ENCODE results near the gene GALNT18. TPM values are rescaled to one million over a fixed set of nuclear protein-coding genes. Genes with fewer than 3 reads are reported as not detected.

The GALNT18 gene
- total RNA-seq, 1 experiment from 2014 or later, result 14.1 TPM

DNA sequence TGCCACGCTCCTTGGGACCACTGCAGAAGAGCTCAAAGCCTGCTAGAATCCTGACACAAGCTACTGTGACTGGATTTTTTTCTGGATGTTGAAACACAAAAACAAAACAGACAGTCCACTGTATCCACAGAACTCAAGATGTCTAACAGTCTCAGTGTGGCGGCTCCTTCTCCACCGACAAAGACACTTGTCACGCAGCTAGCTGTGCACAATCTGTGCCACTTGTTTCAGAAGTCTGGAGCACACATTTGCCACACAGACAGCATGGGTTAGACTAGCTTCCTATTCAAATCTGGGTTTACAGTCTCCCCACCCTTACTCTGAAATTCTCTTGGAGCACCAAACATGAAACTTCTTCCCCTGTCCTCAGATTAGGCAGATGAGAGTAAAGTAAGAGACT, 99.2 kb downstream of the GALNT18 start:
- TF ChIP-seq, protein P1, sequence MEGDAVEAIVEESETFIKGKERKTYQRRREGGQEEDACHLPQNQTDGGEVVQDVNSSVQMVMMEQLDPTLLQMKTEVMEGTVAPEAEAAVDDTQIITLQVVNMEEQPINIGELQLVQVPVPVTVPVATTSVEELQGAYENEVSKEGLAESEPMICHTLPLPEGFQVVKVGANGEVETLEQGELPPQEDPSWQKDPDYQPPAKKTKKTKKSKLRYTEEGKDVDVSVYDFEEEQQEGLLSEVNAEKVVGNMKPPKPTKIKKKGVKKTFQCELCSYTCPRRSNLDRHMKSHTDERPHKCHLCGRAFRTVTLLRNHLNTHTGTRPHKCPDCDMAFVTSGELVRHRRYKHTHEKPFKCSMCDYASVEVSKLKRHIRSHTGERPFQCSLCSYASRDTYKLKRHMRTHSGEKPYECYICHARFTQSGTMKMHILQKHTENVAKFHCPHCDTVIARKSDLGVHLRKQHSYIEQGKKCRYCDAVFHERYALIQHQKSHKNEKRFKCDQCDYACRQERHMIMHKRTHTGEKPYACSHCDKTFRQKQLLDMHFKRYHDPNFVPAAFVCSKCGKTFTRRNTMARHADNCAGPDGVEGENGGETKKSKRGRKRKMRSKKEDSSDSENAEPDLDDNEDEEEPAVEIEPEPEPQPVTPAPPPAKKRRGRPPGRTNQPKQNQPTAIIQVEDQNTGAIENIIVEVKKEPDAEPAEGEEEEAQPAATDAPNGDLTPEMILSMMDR (IDR thresholded peaks at IDR 0.05; ENCODE audit: unreplicated experiment), result no peak
- no peaks in the 10 kb centered on the region for H3K27me3 Mint-ChIP-seq (ENCODE audit: insufficient read depth, unreplicated experiment)
- no peaks in the 10 kb centered on the region for H3K9me3 Mint-ChIP-seq (ENCODE audit: unreplicated experiment)
- no peaks in the 10 kb centered on the region for H3K36me3 Mint-ChIP-seq (ENCODE audit: insufficient read depth, unreplicated experiment)
- no TSS peak for BruUV-seq (replicated peaks)
- no peak overlapping the region for H3K4me3 Mint-ChIP-seq (ENCODE audit: unreplicated experiment)
- POLR2A ChIA-PET, result interaction anchor here (1.0 kb wide), 1 partner anchor 16 kb away, joined by 3 read pairs; no protein-coding TSS in a partner anchor
- intact Hi-C loops (cut with micrococcal nuclease), result no loop called here
- CTCF ChIA-PET, result interaction anchor here (0.7 kb wide), 1 partner anchor 265 kb away, joined by 3 read pairs; no protein-coding TSS in a partner anchor
- H3K27ac Mint-ChIP-seq (ENCODE audit: low read depth, unreplicated experiment), result no peak overlapping the region
- H3K4me1 Mint-ChIP-seq (ENCODE audit: insufficient read depth, unreplicated experiment), result peaks cover 8% of the 10 kb centered on the region
- DNase-seq (ENCODE audit: unreplicated experiment), result no peak

DNA sequence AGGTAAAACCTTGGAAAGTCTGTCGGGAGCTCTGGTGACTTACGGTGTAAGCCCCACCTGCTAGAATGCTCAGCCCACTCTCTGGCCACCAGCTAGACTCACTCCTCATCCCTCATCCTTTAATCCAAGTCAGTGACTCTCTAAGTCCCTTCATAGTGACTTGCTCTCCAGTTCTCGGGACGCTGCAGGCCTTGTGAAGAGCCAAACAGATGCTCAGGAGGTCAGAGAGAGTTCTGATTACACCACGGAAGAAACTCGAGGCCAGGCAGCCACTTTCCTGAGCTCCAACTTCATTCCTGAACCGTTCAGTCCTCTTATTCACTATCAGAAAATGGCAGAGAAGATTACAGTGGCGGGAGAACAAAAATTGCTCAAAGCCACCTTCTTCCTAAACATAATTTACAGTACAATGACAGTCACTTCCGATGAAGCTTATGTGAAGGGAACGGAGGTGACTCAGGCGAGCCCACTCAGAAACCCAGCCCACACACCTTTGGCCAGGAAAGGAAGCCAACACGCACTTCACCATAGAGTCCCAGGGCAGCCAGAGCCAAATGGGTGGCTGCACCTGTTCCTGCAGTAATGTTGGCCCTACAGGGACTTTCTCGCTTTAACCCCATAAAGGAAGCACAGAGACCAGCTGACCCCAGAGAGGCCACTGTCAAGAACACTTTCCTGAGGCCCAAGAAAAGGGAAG, 100.4 kb downstream of the GALNT18 start:
- no peaks in the 10 kb centered on the region for H3K9me3 Mint-ChIP-seq (ENCODE audit: unreplicated experiment)
- CTCF ChIA-PET, result interaction anchor here (0.9 kb wide), 1 partner anchor 14 kb away, joined by 4 read pairs; no protein-coding TSS in a partner anchor
- intact Hi-C loops (cut with micrococcal nuclease), result no loop called here
- H3K27me3 Mint-ChIP-seq (ENCODE audit: insufficient read depth, unreplicated experiment), result no peaks in the 10 kb centered on the region
- H3K4me1 Mint-ChIP-seq (ENCODE audit: insufficient read depth, unreplicated experiment), result peaks cover 8% of the 10 kb centered on the region
- H3K36me3 Mint-ChIP-seq (ENCODE audit: insufficient read depth, unreplicated experiment), result no peaks in the 10 kb centered on the region
- TF ChIP-seq, protein P1 (IDR thresholded peaks at IDR 0.05; ENCODE audit: unreplicated experiment), result no peak
- H3K4me3 Mint-ChIP-seq (ENCODE audit: unreplicated experiment), result no peak overlapping the region
- no peak overlapping the region for H3K27ac Mint-ChIP-seq (ENCODE audit: low read depth, unreplicated experiment)
- DNase-seq (ENCODE audit: unreplicated experiment), result no peak
- BruUV-seq (replicated peaks), result no TSS peak
- POLR2A ChIA-PET, result no interaction called here

GRCh38 chr11:11520231-11521015, 101.4 kb downstream of the GALNT18 start:
- POLR2A ChIA-PET, result no interaction called here
- Mint-ChIP-seq H3K4me3 (ENCODE audit: unreplicated experiment) (no peak overlapping the region), H3K27me3 (ENCODE audit: insufficient read depth, unreplicated experiment) (no peaks in the 10 kb centered on the region), H3K9me3 (ENCODE audit: unreplicated experiment) (no peaks in the 10 kb centered on the region), H3K36me3 (ENCODE audit: insufficient read depth, unreplicated experiment) (peaks cover 3% of the 10 kb centered on the region), H3K27ac (ENCODE audit: low read depth, unreplicated experiment) (no peak overlapping the region), H3K4me1 (ENCODE audit: insufficient read depth, unreplicated experiment) (peaks cover 8% of the 10 kb centered on the region)
- intact Hi-C loops (cut with micrococcal nuclease), result no loop called here
- CTCF ChIA-PET, result no interaction called here
- TF ChIP-seq, protein P1 (IDR thresholded peaks at IDR 0.05; ENCODE audit: unreplicated experiment), result no peak
- no peak for DNase-seq (ENCODE audit: unreplicated experiment)
- BruUV-seq (replicated peaks), result no TSS peak

- no peaks in the 10 kb centered on the region for H3K27me3 Mint-ChIP-seq (ENCODE audit: insufficient read depth, unreplicated experiment)
- BruUV-seq (replicated peaks), result no TSS peak
- ChIA-PET POLR2A (no interaction called here), CTCF (no interaction called here)
- no peak overlapping the region for H3K4me3 Mint-ChIP-seq (ENCODE audit: unreplicated experiment)
- H3K9me3 Mint-ChIP-seq (ENCODE audit: unreplicated experiment), result no peaks in the 10 kb centered on the region
- no peaks in the 10 kb centered on the region for H3K4me1 Mint-ChIP-seq (ENCODE audit: insufficient read depth, unreplicated experiment)
- peak; percentile 11 for DNase-seq (ENCODE audit: unreplicated experiment)
- H3K36me3 Mint-ChIP-seq (ENCODE audit: insufficient read depth, unreplicated experiment), result peaks cover 7% of the 10 kb centered on the region
- H3K27ac Mint-ChIP-seq (ENCODE audit: low read depth, unreplicated experiment), result no peak overlapping the region
- intact Hi-C loops (cut with micrococcal nuclease), result no loop called here
- TF ChIP-seq, protein P1 (IDR thresholded peaks at IDR 0.05; ENCODE audit: unreplicated experiment), result no peak
Measured at GRCh38 chr11:11519184-11519583, 102.6 kb downstream of the GALNT18 start.

Measured in MCF 10A (cell line).